VCaP (cell line): Measurements from ENCODE around the gene E2F3.

Source experiments
- H3K27ac ChIP-seq: fragments of 450-650 bp; 2 replicates; pipeline ENCODE4 v1.5.1; 2017
- TF ChIP-seq, protein P1 (sequence below): fragments of 450-650 bp; conservative IDR thresholded peaks from 2 replicates; pipeline ENCODE4 v1.5.1; 2017; ENCODE audit warnings: mild to moderate bottlenecking, moderate library complexity

E2F3 gene

DNA sequence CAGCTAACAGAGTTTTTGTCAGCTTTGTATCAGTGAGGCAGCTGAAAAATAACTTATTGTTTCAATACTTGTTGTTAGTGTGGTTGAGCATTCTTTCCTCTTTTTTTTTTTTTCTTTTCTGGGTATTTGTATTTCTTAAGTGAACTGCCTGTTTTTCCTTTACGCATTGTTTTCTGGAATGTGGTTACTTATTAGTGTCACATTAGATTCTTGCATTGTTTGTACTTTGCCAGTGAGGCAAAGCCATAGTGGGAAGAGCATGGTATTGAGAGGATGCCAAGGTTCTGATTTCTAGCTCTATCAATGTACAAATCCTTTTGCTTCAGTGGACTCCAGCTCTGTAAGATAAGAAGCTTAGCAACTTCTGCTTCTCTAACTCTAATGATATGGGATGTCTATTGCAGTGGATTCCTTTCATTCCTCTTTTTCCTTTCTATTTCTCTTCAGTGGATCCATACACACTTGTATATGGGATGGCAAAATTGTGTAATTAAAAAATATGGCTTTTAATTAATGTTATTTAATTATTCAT lies 136.5 kb downstream of the E2F3 start:
- TF ChIP-seq, protein P1, sequence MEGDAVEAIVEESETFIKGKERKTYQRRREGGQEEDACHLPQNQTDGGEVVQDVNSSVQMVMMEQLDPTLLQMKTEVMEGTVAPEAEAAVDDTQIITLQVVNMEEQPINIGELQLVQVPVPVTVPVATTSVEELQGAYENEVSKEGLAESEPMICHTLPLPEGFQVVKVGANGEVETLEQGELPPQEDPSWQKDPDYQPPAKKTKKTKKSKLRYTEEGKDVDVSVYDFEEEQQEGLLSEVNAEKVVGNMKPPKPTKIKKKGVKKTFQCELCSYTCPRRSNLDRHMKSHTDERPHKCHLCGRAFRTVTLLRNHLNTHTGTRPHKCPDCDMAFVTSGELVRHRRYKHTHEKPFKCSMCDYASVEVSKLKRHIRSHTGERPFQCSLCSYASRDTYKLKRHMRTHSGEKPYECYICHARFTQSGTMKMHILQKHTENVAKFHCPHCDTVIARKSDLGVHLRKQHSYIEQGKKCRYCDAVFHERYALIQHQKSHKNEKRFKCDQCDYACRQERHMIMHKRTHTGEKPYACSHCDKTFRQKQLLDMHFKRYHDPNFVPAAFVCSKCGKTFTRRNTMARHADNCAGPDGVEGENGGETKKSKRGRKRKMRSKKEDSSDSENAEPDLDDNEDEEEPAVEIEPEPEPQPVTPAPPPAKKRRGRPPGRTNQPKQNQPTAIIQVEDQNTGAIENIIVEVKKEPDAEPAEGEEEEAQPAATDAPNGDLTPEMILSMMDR: no peak

DNA sequence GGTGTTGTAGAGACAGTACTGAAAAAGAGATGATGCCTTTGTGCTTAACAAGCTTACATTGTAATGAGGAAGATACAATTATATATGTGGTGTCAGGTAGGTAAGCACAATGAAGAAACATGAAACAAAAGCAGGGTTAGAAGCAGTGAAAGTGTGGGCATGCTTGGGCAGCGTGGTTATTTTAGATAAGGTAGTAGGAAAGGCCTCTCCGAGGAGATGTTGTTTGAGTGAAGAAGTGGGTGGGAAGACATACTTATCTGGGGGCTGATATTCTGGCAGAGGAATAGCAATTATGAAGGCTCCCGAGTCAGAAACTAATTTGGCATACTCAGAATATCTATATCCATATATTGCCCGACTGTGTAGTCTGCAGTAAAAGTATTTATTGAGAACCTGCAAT lies 137.2 kb downstream of the E2F3 start:
- TF ChIP-seq, protein P1: no peak
- no peak overlapping the region for H3K27ac ChIP-seq

More for the DNA sequence above, 136.5 kb downstream of the E2F3 start:
- no peak overlapping the region for H3K27ac ChIP-seq

DNA sequence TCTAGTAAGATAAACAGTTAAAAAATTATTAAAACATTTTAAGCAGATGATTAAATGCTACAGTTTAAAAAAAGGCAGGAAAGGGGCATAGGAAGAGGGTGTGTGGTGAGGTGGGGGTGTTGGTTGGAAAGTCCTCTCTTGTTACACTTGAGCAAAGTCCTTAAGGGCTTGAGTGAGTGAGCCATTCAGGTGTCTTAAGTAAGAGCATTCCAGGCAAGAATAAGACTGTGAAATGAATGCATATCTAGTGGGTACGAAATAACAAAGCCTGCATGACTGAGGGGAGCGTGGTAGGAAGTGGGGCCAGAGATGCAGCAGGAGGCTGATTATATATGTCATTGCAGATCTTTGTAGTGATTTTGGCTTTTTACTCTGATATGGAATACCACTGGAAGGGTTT lies 137.7 kb downstream of the E2F3 start:
- TF ChIP-seq, protein P1: no peak
- H3K27ac ChIP-seq: no peak overlapping the region

DNA sequence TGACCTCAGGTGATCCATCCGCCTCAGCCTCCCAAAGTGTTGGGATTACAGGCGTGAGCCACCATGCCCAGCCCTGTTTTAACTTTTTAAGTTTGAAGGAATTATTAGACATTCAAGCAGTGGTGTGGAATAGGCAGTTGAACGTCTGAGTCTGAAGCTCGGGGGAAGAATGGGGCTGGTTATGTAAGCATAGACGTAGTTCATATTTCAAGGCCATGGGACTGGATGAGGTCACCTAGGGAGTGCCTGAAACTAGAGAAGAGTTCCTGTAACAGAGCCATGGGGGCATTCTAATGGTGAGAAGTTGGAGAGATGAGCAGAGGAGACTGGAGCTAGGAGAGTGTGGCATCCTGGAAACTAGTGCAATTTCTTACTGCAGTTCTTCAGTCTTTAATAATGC lies 139.0 kb downstream of the E2F3 start:
- TF ChIP-seq, protein P1: no peak
- no peak overlapping the region for H3K27ac ChIP-seq

DNA sequence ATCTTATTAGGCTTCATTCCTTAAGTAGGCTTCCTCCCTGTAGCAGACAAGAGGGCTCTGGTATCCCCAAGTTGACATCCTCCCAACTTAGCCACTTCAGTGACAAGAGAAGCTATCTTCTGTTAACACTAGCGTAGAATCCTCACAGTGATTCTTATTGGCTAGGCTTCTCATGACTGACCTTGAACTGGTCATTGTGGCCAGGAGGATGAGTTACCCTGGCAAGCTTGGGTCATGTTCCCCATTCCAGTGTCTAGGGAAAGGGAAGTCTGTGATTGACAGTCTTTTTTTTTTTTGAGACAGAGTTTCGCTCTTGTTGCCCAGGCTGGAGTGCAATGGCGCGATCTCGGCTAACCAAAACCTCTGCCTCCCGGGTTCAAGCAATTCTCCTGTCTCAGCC lies 139.7 kb downstream of the E2F3 start:
- TF ChIP-seq, protein P1: no peak
- no peak overlapping the region for H3K27ac ChIP-seq

DNA sequence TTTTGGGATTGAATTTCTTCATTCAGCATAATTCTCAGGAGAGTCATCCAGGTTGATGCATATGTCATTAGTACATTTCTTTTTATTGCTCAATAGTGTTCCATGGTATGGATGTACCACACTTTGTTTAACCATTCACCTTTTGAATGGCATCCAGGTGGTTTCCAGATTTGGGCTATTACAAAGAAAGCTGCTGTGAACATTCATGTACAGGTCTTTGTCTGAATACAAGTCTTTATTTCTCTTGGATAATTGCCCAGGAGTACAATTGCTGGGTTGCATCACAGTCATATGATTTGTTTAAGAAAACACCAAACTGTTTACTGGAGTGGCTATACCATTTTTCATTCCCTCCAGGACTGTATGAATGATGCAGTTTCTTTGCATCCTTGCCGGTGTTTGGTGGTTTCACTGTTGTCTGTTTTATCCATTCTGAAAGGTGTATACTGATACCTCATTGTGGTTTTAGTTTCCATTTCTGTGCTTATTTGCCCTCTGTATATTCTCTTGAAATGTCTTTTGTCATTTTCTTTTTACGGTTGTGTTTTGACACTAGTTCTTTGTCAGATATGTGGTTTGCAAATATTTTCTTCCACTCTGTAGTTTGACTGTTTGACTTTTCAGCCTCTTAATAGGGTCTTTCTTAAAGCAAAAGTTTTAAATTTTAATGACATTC lies 141.4 kb downstream of the E2F3 start:
- TF ChIP-seq, protein P1: no peak
- H3K27ac ChIP-seq: peak overlapping the region; percentile 3
